NCI-H1417 treated with DMSO at 0.1 percent for 48 hours (cell line): ENCODE data around the gene PEX7.
"Not testable (repeated sequence)": the region's sequence is repeated elsewhere in the genome, so short reads cannot be mapped to it uniquely, and the experiment has no call there.

Source experiments
- DNase-seq: peaks from one replicate; lab custom pipeline; 2025; lab: John Stamatoyannopoulos, UW

PEX7 gene

DNA sequence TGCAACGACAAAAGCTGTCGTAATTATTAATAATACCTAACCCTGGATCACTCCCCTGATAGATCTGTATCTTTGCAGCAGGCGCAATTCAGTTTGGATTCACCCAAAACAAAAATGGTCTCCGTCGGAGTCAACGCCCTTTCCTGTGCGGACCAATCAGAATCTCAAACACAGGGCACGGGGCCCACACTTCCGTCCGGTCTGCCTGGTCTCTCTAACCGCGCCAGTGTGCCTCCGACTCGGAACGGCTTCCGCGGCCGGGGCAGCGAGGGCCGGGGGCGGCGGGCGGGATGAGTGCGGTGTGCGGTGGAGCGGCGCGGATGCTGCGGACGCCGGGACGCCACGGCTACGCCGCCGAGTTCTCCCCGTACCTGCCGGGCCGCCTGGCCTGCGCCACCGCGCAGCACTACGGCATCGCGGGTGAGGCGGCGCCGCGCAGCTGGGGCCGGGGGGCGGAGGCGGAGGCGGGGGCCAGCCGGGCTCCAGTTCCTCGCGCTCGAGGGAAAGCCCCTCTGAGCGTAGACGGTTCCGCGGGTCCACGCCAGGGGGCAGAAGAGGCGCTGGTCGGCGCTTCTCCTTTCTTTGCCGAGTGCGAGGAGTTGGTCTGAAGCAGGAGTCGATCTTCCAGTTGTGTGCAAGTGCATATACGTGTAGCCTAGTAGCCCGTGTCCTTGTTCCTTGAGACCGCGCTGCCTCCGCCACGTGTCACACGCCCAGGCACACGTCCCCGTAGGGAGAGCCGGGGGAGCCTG, at the start of gene PEX7:
Gene PEX7 (plus strand): TSS at position 217 of the 752 bp plus-strand sequence. CDS start 74 bp downstream, at position 291.
- DNase-seq, result peak; percentile 82

DNA sequence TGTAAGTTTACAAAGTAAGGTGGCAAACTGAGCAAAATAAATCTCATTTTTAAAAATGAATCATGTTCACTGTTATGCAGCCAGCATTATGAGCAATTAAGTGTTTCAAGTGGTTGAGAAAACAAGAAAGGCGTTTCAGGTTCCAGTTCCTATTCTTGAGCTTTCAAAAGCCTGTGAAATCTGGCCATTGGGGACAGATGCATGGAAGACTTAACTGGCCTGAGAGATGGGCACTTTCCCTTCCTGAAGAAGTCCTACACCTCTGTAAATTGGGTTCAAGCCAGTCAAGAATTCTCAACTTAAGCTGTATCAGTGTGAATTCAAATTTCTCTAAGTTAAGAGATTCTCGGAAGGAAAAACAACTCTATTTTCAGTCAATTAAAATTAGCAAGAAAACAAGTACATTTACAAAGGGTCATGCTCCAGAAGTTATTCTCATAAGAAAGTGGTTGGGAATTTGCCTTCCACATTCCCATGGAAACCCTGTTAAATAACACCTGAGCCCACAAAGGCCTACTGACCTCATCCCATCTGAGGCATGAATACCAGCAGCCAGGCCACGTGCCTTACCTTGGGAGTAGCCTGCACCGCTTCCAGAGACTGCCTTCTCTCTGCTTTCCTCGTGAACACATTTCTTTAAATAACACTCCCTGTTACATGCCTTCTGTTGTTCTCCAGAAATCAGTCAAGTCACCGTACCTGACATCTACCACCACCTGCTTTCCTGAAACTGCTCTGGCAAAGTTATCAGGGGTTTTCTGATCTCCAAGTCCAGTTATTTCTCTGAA, 49.5 kb upstream of the PEX7 start:
- peak; percentile 21 for DNase-seq

DNA sequence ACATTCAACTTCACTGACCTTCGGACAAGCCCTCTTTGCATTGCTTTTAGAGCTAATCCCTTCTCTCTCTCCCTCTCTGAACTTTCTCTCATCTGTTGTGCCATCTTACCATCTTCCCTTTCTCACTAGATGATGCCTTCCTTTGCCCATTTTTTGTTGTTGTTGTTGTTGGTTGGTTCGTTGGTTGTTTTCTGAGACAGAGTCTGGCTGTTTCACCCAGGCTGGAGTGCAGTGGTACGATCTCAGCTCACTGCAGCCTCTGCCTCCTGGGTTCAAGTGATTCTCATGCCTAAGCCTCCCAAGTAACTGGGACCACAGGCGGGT, 49.0 kb upstream of the PEX7 start:
- DNase-seq, result no peak

- DNase-seq, result no peak
Observed at GRCh38 chr6:136774228-136775041, 48.0 kb upstream of the PEX7 start.

DNA sequence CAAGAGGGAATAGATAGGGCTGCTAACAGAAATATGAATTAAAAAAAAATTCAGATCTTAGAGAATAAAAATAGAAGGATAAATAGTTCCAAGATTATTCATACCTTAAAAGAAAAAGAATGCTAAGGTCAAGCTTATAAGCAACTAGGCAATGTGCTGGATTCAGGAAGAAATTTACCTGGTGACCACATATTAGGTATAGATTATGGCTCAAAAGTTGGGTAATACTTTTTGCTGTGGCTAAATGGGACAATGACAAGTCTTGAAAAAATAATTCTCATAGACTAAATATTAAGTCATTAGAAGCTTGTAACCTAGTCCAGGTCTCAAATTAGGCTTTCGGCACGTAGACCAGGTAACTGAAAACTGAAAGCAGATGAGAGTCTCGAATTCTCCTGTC, 47.3 kb upstream of the PEX7 start:
- DNase-seq, result no peak

DNA sequence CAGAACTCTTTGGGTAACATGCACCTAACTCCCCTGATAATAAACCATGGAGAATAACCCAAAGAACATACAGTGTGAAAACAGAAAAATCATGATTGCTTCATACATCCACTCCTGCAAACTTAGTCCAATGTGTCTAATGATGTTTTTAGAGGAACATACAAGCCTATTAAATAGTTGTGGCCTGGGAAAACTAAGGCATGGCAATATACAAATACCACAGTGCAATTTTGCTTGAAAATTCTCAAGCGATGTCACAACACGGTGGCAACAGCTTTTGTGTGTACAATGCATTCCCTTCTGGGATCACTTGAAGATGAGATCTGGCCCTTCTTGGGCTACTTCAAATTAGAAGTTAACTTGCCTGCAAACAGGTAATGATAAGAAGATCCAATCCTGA, 46.8 kb upstream of the PEX7 start:
- no peak for DNase-seq

- no peak for DNase-seq
Observed at GRCh38 chr6:136777651-136778050, 44.7 kb upstream of the PEX7 start.

GRCh38 chr6:136779682-136780081, 42.7 kb upstream of the PEX7 start:
- DNase-seq, result no peak

DNA sequence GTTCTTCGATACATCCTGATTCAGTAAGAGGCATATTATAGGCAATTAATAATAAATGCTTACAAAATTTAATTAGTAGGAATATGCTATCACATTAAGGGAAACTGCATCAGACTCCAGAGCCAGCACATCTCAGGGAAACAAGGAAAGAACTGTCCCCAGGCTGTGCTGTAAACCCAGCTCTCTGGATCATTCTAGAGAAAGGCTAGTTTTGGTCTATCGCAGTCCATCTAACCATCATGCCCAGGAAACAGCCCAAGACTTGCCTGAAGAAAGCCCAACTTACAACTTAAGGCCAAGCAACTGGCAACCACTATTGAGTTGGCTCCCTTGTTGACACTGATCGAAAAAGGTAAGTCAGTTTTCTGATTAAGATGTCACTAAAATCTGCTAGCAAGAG, 41.4 kb upstream of the PEX7 start:
- DNase-seq, result no peak

DNA sequence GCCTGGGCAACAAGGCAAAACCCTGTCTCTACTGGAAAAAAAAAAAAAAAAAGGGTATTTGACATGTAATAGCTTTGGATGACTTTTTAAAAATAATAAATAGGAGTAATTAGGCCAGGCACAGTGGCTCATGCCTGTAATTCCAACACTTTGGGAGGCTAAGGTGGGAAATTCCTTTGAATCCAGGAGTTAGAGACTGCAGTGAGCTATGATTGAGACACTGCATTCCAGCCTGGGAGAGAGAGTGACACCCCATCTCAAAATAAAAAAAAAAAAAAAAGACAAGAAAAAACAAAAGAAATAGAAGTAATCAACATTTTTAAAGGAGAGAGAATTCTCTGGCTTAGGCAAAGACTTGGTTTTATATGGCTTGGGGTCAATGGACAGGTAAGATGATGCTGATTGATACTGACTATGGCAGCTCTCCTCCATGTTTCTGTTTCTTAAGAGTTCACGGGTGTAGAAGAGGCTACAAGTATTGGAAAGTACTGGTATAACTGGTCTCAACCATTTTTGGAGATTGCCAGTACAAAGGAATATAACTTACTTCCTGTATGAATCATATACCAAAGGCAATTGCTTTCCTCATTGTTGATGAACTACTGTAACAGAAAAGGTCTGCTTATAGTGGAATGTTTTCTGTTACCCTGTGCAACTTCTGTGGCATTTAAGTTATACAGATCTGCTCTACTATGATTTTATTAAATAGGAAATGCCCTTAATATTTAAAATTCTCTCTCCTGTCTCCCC, 40.2 kb upstream of the PEX7 start:
- DNase-seq, result no peak

GRCh38 chr6:136783021-136783420, 39.4 kb upstream of the PEX7 start:
- DNase-seq, result no peak

DNA sequence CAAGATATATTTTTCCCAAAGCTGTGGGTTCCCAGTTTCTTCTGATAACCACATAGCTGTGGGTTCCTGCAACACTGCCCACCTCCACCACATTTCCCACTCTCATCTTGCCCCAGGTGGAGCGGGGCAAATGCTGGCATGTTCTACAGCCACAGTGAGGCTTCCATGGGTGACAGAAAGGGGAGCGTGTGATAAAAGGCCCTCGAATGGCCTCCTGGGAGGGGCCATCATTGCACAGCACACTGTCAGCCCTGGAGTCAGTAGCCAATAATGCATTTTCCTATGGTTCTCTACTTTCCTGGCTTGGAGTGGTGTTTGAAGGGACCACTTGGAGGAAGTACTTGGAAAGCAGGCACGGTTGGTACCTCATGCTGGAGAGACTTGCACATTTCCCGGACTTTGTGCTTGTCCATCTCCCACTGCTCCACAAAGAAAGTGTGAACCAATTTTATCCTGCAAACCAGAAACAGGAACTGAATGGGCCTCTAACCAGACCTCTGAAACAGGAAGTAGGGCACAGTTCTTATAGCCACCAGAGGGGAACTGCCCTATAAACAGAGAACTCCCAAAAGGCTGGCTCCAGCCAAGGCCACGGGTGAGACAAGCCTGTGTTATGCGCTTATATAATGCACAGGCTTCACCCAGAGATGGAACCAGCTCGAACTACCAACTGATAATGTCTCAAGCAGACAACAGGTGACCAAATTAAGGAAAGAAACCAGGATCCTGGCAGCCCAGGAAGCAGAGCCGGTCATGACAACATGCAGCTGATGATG, 38.7 kb upstream of the PEX7 start:
- no peak for DNase-seq

- DNase-seq, result no peak
Observed at GRCh38 chr6:136784271-136784664, 38.1 kb upstream of the PEX7 start.

- no peak for DNase-seq
Observed at GRCh38 chr6:136784910-136785746, 37.3 kb upstream of the PEX7 start.

GRCh38 chr6:136786658-136787057, 35.7 kb upstream of the PEX7 start:
- DNase-seq, result no peak

GRCh38 chr6:136787726-136788068, 34.7 kb upstream of the PEX7 start:
- no peak for DNase-seq

DNA sequence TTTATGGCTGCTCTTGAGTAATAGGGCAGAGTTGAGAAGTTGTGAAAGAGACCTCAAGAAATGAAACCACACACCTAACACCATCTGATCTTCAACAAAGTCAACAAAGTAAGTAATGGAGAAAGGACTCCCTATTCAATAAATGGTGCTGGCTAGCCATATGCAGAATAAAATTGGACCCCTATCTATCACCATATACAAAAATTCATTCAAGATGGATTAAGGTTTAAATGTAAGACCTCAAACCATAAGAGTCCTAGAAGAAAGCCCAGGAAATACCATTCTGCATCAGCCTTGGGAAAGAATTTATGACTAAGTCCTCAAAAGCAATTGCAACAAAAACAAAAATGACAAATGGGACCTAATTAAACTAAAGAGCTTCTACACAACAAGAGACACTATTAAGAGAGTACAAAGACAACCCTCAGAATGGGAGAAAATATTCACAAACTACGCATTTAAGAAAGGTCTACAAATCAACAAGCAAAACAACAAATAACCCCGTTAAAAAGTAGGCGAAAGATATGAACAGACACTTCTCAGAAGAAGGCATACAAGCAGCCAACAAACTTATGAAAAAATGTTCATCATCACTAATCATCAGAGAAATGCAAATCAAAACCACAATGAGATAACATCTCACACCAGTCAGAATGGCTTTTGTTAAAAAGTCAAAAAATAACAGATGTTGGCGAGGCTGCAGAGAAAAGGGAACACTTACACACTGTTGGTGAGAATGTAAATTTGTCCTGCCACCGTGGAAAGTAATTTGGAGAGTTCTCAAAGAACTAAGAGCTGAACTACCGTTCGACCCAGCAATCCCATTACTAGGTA, 34.1 kb upstream of the PEX7 start:
- no peak for DNase-seq

GRCh38 chr6:136789440-136789839, 33.0 kb upstream of the PEX7 start:
- DNase-seq, result not testable (repeated sequence)
